Activated naive CD4-positive, alpha-beta T cell treated with anti-CD3 and anti-CD28 coated beads for 36 hours (primary cell): ENCODE results near the gene BAG1. TPM values are rescaled to one million over a fixed set of nuclear protein-coding genes. Genes with fewer than 3 reads are reported as not detected.

Experiments used
- CTCF ChIA-PET: fragments of 350-600 bp; sonication (Branson Sonifier 250); formaldehyde crosslinking; loops from one replicate; lab custom pipeline; 2021; ENCODE audit warnings: antibody characterized with exemption; lab: Charles Lee
- DNase-seq: peaks from one replicate; pipeline ENCODE4 v3.0.0-alpha.2; 2020
- H3K27ac Mint-ChIP-seq: one replicate; pipeline ENCODE4 v1.8.0; 2021; ENCODE audit warnings: mild to moderate bottlenecking, mixed read lengths
- H3K27me3 Mint-ChIP-seq: one replicate; pipeline ENCODE4 v1.8.0; 2021; ENCODE audit warnings: low read depth, mixed read lengths
- H3K36me3 Mint-ChIP-seq: one replicate; pipeline ENCODE4 v1.8.0; 2021; ENCODE audit warnings: low read depth, mixed read lengths
- H3K4me1 Mint-ChIP-seq: one replicate; pipeline ENCODE4 v1.8.0; 2021; ENCODE audit warnings: low read depth, mixed read lengths
- H3K4me3 Mint-ChIP-seq: one replicate; pipeline ENCODE4 v1.8.0; 2021; ENCODE audit warnings: mild to moderate bottlenecking, moderate library complexity, mixed read lengths
- H3K9me3 Mint-ChIP-seq: one replicate; pipeline ENCODE4 v1.8.0; 2021; ENCODE audit warnings: mixed read lengths
- intact Hi-C: fragments of 100-400 bp; cut with micrococcal nuclease; formaldehyde crosslinking; loops from one replicate; pipeline ENCODE4 v1.15.1; 2023
- total RNA-seq, 2 experiments: library from RNA; stranded (reverse); gene quantifications; one replicate each; pipeline ENCODE4 v1.2.3, GENCODE V29; 2021

The BAG1 gene
- total RNA-seq, 2 experiments from 2014 or later, result 38.1 to 40.5 TPM

DNA sequence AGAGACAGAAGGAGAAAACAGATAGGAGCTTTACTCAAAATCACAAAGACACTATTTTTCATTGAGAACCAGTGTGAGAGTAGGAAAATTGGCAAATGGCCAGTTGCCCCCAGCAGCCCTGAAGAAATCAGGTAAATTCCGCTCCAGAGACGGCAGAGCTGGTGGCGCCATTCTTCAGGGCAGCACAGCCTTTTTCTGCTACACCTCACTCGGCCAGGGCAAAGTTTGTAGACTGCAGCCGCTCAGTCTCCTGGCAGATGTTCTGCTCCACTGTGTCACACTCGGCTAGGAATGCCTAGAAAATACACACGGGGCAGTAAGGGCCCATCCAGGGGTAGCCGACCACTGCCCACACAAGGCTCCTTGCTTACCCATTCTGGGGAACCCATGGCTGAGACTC is 9.5 kb downstream of the BAG1 start:
- H3K4me3 Mint-ChIP-seq, result no peak overlapping the region

DNA sequence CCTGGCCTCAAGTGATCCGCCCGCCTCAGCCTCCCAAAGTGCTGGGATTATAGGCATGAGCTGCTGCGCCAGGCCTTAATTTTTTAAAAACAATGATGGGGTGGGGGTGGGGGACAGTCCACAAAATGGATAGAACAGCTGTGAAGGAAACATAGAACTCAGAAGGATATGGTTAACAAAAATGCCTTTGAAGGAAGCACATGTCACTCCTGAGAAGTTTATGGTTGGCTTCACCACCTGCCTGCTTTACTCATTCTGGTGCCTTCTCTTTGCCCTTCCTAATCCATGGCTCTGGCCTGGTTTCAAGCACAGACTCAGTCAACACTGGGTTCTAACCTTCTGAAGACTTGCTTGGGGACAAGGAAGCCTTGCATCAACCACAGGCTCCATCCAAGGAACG is 10.3 kb downstream of the BAG1 start:
- no peaks in the 10 kb centered on the region for H3K4me1 Mint-ChIP-seq
- H3K9me3 Mint-ChIP-seq, result no peaks in the 10 kb centered on the region
- peaks cover 33% of the 10 kb centered on the region for H3K36me3 Mint-ChIP-seq
- no peak for DNase-seq
- intact Hi-C loops, result no loop called here
- H3K4me3 Mint-ChIP-seq, result no peak overlapping the region
- H3K27ac Mint-ChIP-seq, result no peak overlapping the region
- CTCF ChIA-PET, result no interaction called here
- no peaks in the 10 kb centered on the region for H3K27me3 Mint-ChIP-seq

More for the DNA sequence above, 9.5 kb downstream of the BAG1 start:
- Mint-ChIP-seq H3K4me1 (peaks cover 2% of the 10 kb centered on the region), H3K27ac (no peak overlapping the region), H3K27me3 (no peaks in the 10 kb centered on the region), H3K9me3 (no peaks in the 10 kb centered on the region), H3K36me3 (peaks cover 37% of the 10 kb centered on the region)
- CTCF ChIA-PET, result no interaction called here
- DNase-seq, result no peak
- intact Hi-C loops, result no loop called here

DNA sequence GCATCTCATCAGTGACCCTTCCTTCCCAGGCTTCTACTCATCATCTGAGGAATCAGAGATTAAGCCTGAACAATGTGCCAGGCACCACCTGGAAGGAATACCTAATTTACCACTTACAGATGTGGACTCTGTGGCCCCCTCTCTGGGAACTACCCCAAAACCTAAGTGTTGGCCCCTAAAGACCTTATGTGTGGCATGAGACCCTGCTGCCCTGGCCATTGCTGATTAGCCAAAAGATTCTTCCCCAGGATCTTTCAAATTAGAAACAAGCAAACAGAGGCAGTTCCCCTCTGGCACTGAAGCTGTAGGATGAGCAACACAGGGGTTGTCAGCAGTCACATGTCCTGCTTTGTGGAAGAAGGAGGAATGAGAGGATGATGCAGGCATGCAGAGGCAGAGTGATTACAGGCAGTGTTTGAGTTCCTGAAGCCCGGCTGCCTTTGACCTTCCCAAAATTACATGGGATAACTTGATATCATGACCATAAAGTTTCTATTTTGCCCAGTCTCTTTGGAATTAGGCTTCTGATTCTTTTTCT is 14.0 kb downstream of the BAG1 start:
- CTCF ChIA-PET, result no interaction called here
- peaks cover 31% of the 10 kb centered on the region for H3K36me3 Mint-ChIP-seq
- H3K4me3 Mint-ChIP-seq, result no peak overlapping the region
- no peaks in the 10 kb centered on the region for H3K9me3 Mint-ChIP-seq
- DNase-seq, result no peak
- intact Hi-C loops, result no loop called here
- no peaks in the 10 kb centered on the region for H3K27me3 Mint-ChIP-seq
- no peaks in the 10 kb centered on the region for H3K4me1 Mint-ChIP-seq
- H3K27ac Mint-ChIP-seq, result no peak overlapping the region

DNA sequence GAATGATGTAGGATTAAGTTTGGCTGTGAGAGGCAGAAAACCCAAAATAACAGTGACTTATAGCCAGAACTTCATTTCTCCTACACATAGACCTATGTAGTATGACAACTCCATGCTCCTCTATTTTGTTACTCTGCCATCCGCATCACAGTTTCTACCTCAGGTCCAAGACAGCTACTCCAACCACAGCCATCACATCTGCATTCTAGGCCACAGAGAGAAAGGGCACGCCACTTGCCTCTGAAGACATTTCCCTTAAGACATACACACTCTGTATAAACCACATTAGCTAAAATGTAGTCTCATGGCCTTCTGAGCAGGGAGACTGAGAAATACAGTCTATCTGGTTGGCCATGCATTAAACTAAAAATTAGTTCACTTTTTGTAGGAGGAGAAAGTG is 14.5 kb downstream of the BAG1 start:
- no peak for DNase-seq
- no peaks in the 10 kb centered on the region for H3K4me1 Mint-ChIP-seq
- intact Hi-C loops, result no loop called here
- H3K27me3 Mint-ChIP-seq, result no peaks in the 10 kb centered on the region
- no peak overlapping the region for H3K27ac Mint-ChIP-seq
- no peak overlapping the region for H3K4me3 Mint-ChIP-seq
- peaks cover 30% of the 10 kb centered on the region for H3K36me3 Mint-ChIP-seq
- CTCF ChIA-PET, result interaction anchor here (0.6 kb wide), 1 partner anchor 24 kb away, joined by 4 read pairs; no protein-coding TSS in a partner anchor
- H3K9me3 Mint-ChIP-seq, result no peaks in the 10 kb centered on the region

DNA sequence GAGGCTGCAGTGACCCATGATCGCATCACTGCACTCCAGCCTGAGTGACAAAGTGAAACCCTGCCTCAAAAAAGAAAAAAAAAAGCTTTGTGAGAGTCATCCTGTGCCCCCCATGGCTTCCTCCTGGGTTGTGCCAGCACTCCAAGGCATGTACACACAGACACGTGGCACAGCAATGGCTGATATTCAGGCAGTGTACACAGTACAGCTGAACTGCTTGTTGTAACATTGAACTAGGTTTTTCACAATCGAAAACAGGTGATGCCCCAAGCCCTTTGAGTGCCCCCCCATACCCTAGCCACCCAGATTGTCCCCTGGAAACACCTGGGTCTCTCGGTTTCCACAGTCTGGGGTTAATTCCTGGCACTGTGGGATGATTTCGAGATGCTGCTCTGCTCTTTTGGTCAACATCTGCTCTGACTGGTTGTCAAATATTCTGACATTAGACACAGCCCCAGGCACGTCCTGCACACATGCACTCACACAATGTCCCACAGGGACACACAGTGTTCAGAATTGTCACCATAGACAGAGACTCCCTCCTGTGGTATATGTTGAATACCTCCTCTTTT is 15.3 kb downstream of the BAG1 start:
- CTCF ChIA-PET, result interaction anchor here (0.6 kb wide), 2 partner anchors 23 to 692 kb away, joined by 3 to 4 read pairs; no protein-coding TSS in a partner anchor
- Mint-ChIP-seq H3K9me3 (no peaks in the 10 kb centered on the region), H3K27ac (no peak overlapping the region), H3K27me3 (no peaks in the 10 kb centered on the region), H3K36me3 (peaks cover 24% of the 10 kb centered on the region), H3K4me1 (no peaks in the 10 kb centered on the region), H3K4me3 (no peak overlapping the region)
- intact Hi-C loops, result no loop called here
- no peak for DNase-seq

DNA sequence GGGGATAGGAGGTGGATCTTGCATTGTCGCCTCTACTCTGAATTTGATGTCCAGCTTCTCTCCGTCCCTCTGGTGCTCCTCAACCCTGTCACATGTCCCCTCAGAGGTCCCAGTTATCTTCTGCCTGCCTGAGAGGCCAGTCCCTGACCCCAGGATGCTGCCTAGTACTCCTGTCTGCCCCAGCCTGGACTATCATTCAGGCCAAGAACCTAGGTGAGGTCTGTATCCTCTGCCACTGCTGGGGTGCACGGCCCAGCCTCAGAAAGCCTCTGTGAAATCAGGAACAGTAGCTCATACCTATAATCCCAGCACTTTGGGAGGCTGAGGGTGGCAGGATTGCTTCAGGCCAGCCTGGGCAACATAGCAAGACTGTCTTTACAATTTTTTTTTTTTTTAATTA is 15.9 kb downstream of the BAG1 start:
- CTCF ChIA-PET, result interaction anchor here (0.6 kb wide), 1 partner anchor 692 kb away, joined by 3 read pairs; no protein-coding TSS in a partner anchor
- H3K36me3 Mint-ChIP-seq, result peaks cover 23% of the 10 kb centered on the region

DNA sequence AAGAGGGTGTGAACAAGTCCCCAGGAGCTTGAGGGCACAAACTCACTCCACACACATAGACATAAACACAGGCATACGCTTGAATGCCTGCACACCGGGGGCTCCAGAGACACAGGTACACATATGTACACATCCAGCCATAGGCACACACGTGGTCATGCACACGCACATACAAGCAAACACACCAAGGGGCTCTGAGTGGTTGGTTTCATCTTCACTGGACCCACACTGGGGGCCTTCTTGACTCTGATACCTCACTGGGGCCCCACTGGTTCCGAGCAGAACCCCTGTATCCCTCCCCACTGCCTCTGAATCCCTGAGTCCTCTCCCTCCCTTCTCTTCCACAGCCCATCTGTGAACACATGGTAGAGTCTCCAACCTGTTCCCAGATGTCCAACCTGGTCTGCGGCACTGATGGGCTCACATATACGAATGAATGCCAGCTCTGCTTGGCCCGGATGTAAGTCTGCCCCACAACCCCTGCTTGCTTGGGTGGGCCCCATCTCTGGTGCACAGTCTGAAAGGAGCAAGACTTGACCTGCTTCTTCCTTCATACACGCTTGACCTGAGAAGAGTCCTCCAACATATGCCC is 18.1 kb downstream of the BAG1 start:
- Mint-ChIP-seq H3K27ac (no peak overlapping the region), H3K36me3 (peaks cover 16% of the 10 kb centered on the region), H3K27me3 (no peaks in the 10 kb centered on the region), H3K9me3 (no peaks in the 10 kb centered on the region), H3K4me1 (no peaks in the 10 kb centered on the region), H3K4me3 (no peak overlapping the region)
- intact Hi-C loops, result no loop called here
- DNase-seq, result no peak
- CTCF ChIA-PET, result interaction anchor here (0.8 kb wide), 1 partner anchor 20 kb away, joined by 3 read pairs; no protein-coding TSS in a partner anchor

More for the DNA sequence above, 15.9 kb downstream of the BAG1 start:
- Mint-ChIP-seq H3K27ac (no peak overlapping the region), H3K4me3 (no peak overlapping the region), H3K9me3 (no peaks in the 10 kb centered on the region), H3K27me3 (no peaks in the 10 kb centered on the region), H3K4me1 (no peaks in the 10 kb centered on the region)
- intact Hi-C loops, result no loop called here
- DNase-seq, result no peak

DNA sequence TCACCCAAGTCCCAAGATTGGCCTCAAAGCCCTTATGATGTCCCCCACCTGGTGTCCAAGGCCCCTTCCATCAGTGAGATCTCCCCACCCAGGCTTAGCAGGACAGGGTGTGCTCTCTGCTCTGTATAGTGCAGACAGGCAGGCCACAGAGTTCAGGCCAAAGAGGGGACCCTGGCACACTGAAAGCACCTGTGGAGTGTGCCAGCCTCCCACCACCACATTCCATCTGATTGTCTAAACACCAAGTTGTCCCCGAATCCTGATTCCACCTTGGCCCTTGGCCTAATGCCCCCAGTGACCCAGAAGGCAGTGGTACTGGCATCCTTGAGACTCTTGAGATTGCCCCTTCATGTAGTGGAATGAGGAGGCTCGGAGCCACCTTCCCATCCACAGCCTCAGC is 19.2 kb downstream of the BAG1 start:
- H3K27ac Mint-ChIP-seq, result no peak overlapping the region
- intact Hi-C loops, result no loop called here
- no peaks in the 10 kb centered on the region for H3K4me1 Mint-ChIP-seq
- CTCF ChIA-PET, result no interaction called here
- DNase-seq, result no peak
- peaks cover 12% of the 10 kb centered on the region for H3K36me3 Mint-ChIP-seq
- H3K4me3 Mint-ChIP-seq, result no peak overlapping the region
- no peaks in the 10 kb centered on the region for H3K27me3 Mint-ChIP-seq
- no peaks in the 10 kb centered on the region for H3K9me3 Mint-ChIP-seq

DNA sequence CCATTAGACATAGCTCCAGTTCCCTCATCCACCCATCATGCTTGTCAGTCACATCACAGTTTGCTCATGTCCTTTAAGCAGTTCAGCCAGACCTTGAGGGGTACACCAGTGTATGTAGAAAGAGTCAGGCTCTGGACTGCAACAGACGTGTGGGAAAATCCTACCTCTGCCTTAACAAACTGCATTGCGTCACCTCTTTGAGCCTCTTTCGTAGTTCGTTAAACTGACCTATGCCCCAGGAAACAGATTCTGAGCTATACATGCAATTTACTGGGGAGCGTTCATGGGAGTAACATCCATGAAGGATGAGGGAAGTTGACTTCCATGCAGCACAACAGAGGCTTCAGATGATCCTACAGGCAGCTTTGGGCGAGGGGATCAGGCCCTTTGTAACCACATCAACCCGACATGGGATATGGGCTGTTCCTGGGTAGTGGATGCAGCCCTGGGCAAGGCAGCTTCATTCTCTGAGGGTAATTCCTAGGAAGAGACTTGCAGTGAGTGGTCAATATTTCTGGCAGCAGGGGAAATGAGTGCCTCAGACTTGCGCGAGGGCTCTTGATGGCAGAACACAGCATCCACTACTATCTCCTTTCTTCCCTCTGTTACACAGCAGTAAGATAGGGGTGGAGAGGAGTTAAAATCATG is 20.2 kb downstream of the BAG1 start:
- Mint-ChIP-seq H3K27ac (no peak overlapping the region), H3K36me3 (peaks cover 12% of the 10 kb centered on the region), H3K27me3 (peaks cover 2% of the 10 kb centered on the region), H3K9me3 (no peaks in the 10 kb centered on the region), H3K4me3 (no peak overlapping the region), H3K4me1 (no peaks in the 10 kb centered on the region)
- intact Hi-C loops, result no loop called here
- DNase-seq, result no peak
- CTCF ChIA-PET, result interaction anchor here (1.1 kb wide), 1 partner anchor 18 kb away, joined by 4 read pairs; no protein-coding TSS in a partner anchor

DNA sequence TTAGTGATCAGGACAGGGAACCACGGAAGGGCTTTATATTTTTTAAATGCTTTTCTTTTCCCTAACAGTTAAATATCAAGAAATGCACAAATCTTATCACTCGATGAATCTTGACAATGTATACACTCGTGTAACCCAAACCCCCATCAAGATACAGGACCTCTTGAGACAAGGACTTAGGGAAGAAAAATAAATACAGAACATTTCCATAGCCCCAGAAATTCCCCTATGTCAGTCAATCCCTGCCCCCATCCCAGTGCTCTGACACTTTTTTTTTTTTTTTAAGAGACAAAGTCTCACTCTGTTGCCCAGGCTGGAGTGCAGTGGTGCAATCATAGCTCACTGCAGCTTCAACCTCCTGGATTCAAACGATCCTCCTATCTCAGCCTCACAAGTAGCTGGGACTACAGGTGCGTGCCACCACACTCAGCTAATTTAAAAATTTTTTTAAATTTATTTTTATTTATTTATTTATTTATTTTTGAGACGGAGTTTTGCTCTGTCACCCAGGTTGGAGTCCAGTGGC is 21.8 kb downstream of the BAG1 start:
- Mint-ChIP-seq H3K36me3 (peaks cover 5% of the 10 kb centered on the region), H3K27ac (no peak overlapping the region), H3K4me1 (no peaks in the 10 kb centered on the region), H3K4me3 (no peak overlapping the region), H3K27me3 (peaks cover 2% of the 10 kb centered on the region), H3K9me3 (no peaks in the 10 kb centered on the region)
- no peak for DNase-seq
- intact Hi-C loops, result no loop called here
- CTCF ChIA-PET, result interaction anchor here (1.0 to 3.6 kb wide), 2 partner anchors 10 to 17 kb away, joined by 3 to 13 read pairs; no protein-coding TSS in a partner anchor

DNA sequence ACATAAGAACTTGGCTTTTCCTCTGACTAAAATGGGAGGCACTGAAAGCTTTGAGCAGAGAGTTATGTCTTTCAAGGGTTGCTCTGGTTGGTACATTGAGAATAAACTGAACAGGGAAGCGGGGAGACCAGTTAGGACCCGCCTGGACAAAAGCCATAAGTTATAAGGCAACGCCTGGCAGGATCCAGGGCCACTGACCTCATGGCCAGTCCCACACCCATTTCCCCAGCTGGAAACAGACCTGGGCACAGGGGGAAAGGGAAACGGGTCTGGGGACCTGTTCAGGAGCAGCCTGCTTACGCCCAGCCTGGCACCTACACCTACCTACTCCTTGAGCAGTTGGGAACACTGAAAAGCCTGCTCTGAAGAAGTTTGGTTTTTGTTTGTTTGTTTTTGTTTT is 23.2 kb downstream of the BAG1 start:
- Mint-ChIP-seq H3K4me1 (no peaks in the 10 kb centered on the region), H3K4me3 (no peak overlapping the region), H3K9me3 (no peaks in the 10 kb centered on the region), H3K36me3 (no peaks in the 10 kb centered on the region), H3K27me3 (peaks cover 2% of the 10 kb centered on the region), H3K27ac (no peak overlapping the region)
- CTCF ChIA-PET, result interaction anchor here (1.0 to 3.6 kb wide), 3 partner anchors 13 to 71 kb away, joined by 3 to 13 read pairs (median 3); no protein-coding TSS in a partner anchor
- DNase-seq, result no peak
- intact Hi-C loops, result no loop called here

DNA sequence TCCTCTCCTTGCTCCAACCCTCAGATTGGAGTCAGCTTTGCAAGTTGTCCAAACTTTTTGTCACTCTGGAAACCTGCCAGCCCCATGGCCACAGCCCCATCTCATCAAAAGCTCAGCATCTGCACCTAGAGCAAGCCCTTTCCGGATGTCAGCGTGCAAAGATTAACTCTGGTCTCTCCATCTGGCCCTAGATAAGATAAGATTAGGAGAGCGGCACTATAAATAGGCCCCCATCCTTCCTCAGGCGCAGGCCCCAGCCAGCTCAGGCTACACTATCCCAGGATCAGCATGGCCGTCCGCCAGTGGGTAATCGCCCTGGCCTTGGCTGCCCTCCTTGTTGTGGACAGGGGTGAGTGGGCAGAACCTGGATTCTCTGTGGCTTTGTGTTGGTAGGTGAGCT is 24.6 kb downstream of the BAG1 start, which contains the start of gene SPINK4:
TSS of gene SPINK4 (plus strand) at position 247 of the 400 bp plus-strand sequence. CDS start at position 289, 42 bp downstream.
- peaks cover 2% of the 10 kb centered on the region for H3K27me3 Mint-ChIP-seq
- no peak for DNase-seq
- intact Hi-C loops, result no loop called here
- CTCF ChIA-PET, result interaction anchor here (3.6 kb wide), 1 partner anchor 14 kb away, joined by 13 read pairs; no protein-coding TSS in a partner anchor
- no peak within 1 kb of the TSS for H3K27ac Mint-ChIP-seq
- H3K4me3 Mint-ChIP-seq, result no peak within 1 kb of the TSS
- no peaks in the 10 kb centered on the region for H3K9me3 Mint-ChIP-seq
- H3K4me1 Mint-ChIP-seq, result no peaks in the 10 kb centered on the region
- no peaks in the 10 kb centered on the region for H3K36me3 Mint-ChIP-seq
